GDM1 (cell line): Measurements from ENCODE around the gene HUS1.
"Not testable (repeated sequence)": the region's sequence is repeated elsewhere in the genome, so short reads cannot be mapped to it uniquely, and the experiment has no call there.

Experiments
- DNase-seq: peaks from one replicate; lab custom pipeline; 2025; lab: John Stamatoyannopoulos, UW

HUS1 gene

DNA sequence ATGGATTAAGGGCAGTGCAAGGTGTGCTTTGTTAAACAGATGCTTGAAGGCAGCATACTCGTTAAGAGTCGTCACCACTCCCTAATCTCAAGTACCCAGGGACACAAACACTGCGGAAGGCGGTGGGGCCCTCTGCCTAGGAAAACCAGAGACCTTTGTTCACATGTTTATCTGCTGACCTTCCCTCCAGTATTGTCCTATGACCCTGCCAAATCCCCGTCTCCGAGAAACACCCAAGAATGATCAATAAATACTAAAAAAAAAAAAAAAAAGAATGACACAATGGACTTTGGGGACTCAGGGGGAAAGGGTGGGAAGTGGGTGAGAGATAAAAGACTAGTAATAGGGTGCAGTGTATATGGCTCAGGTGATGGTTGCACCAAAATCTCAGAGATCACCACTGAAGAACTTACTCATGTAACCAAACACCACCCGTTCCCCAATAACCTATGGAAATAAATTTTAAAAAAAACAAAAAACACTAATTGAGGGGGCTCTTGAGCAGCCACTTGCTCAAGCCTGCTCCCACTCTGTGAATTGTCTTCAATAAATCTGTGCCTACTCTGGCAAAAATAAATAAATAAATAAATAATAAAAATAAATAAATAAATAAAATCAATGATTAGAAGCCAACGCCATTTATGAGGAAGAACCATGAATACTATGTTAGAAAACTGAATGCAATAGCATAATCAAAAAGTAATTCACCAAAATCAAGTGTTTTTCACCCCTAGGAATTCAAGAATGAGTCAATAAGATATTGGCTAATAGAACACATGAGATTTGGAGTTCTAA lies 56.1 kb downstream of the HUS1 start:
- not testable (repeated sequence) for DNase-seq

DNA sequence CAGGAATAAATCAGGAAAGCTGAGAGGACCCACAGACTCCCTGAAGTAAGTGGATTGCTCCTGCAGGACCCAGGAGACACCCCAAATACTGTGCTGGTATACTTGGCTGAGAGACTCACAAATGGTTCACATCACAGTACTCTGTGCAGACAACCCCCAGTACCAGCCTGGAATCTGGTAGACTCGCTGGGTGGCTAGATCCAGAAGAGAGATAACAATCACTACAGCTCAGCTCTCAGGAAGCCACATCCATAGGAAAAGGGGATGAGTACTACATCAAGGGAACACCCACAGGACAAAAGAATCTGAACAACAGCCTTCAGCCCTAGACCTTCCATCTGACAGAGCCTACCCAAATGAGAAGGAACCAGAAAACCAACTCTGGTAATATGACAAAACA lies 62.9 kb downstream of the HUS1 start:
- not testable (repeated sequence) for DNase-seq

DNA sequence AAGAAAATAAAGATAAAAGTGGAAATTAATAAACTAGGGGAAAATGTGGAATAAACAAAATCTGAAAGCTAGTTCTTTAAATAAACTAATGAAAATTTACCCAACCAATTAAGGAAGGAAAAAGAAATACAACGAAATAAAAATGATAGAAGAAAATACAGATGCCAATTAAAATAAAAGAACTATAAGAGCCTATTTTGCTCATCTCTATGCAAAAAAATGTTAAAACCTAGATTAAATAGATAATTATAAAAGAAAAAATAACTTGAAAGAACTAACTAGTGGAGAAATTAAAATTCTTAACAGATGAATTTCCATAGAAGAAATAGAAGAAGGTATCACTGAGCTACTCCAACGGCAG lies 63.8 kb downstream of the HUS1 start:
- no peak for DNase-seq

DNA sequence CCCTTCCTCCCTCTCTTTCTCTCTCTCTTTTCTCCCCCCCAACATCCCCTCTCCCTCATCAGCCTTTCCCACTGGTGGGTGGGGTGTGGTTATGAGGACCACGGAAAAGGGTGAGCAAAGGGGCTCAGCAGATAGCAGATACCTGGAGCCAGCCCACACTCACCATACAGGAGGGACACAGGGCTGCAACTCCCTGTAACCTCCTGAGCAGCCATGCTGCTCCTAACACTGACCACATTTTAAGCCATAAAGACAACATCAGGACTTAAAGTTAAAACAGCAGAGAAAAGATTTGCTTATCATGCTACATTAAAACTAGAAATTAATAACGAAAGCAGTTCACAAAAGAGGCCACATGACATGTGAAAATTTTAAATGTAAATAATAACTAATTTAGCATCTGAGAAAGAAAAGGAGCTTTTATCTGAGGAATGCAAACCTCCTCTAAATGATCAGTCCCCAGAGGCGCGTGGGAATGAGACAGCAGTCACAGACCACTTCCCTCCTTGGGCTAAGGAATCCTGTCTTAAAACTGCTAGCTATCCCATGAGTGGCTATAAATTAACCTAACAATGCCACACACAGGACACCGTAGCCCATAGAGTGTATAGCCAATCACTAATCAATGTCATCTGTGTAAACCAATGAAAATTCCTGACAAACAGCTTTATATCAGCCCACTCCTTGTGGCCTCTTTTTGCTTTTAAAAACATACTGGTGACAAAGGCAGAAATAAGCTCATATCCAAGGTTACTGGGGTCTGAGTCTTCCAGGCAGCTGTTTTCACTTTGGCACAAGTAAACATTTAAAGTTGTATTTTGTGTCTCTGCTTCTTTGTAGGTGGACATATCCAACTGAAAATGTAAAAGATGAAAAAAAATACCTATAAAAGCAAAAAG lies 64.4 kb downstream of the HUS1 start:
- DNase-seq = no peak
